Hepatocyte (in vitro differentiated cells): ENCODE results near the gene POU2AF1. TPM values are rescaled to one million over a fixed set of nuclear protein-coding genes. Genes with fewer than 3 reads are reported as not detected.

ENCODE experiments used
- DNase-seq: peaks from one replicate; pipeline ENCODE4 v3.0.0-alpha.2; 2016; ENCODE audit warnings: low spot score
- H2AFZ ChIP-seq: fragments of 200-600 bp; sonication (generic); 2 replicates; pipeline ENCODE4 v1.6.0; 2016; ENCODE audit warnings: antibody characterized with exemption, mild to moderate bottlenecking
- H3K27ac ChIP-seq: fragments of 200-600 bp; sonication (generic); 2 replicates; pipeline ENCODE4 v1.5.1; 2016; ENCODE audit warnings: mild to moderate bottlenecking
- H3K27me3 ChIP-seq: fragments of 200-600 bp; sonication (generic); 2 replicates; pipeline ENCODE4 v1.6.1; 2016
- H3K36me3 ChIP-seq: fragments of 200-600 bp; sonication (generic); replicated peaks from 2 replicates; pipeline ENCODE4 v1.5.1; 2016; ENCODE audit warnings: low read depth; ENCODE audit not compliant: insufficient read depth
- H3K4me1 ChIP-seq: fragments of 200-600 bp; sonication (generic); 2 replicates; pipeline ENCODE4 v1.5.1; 2016; ENCODE audit warnings: mild to moderate bottlenecking, moderate library complexity; ENCODE audit not compliant: insufficient read depth
- H3K4me2 ChIP-seq: fragments of 200-600 bp; sonication (generic); 2 replicates; pipeline ENCODE4 v1.6.0; 2016
- H3K4me3 ChIP-seq: fragments of 200-600 bp; sonication (generic); 2 replicates; pipeline ENCODE4 v1.5.1; 2016; ENCODE audit warnings: mild to moderate bottlenecking
- H3K79me2 ChIP-seq: fragments of 200-600 bp; sonication (generic); 2 replicates; pipeline ENCODE4 v1.6.0; 2017; ENCODE audit warnings: mild to moderate bottlenecking
- H3K9me2 ChIP-seq: fragments of 200-600 bp; sonication (generic); replicated peaks from 2 replicates; pipeline ENCODE4 v1.6.0; 2017; ENCODE audit warnings: mild to moderate bottlenecking; ENCODE audit not compliant: insufficient read depth
- H3K9me3 ChIP-seq: fragments of 200-600 bp; sonication (generic); 2 replicates; pipeline ENCODE4 v1.5.1; 2016; ENCODE audit warnings: low read depth, mild to moderate bottlenecking
- H4K20me1 ChIP-seq: fragments of 200-600 bp; sonication (generic); 2 replicates; pipeline ENCODE4 v1.6.0; 2016; ENCODE audit warnings: mild to moderate bottlenecking; ENCODE audit not compliant: insufficient read depth, poor library complexity, severe bottlenecking
- CTCF ChIP-seq: fragments of 200-600 bp; sonication (generic); IDR thresholded peaks from 2 replicates; pipeline ENCODE4 v1.5.1; 2016; ENCODE audit warnings: antibody characterized with exemption, mild to moderate bottlenecking; ENCODE audit not compliant: poor library complexity
- EZH2 ChIP-seq: fragments of 200-600 bp; sonication (generic); IDR thresholded peaks from 2 replicates; pipeline ENCODE4 v1.6.1; 2016; ENCODE audit warnings: antibody characterized with exemption, mild to moderate bottlenecking, borderline replicate concordance
- EZH2phosphoT487 ChIP-seq: fragments of 200-600 bp; sonication (generic); IDR thresholded peaks from one replicate; pipeline ENCODE4 v1.6.1; 2018; ENCODE audit warnings: antibody characterized with exemption, mild to moderate bottlenecking, low read depth, moderate library complexity; ENCODE audit not compliant: unreplicated experiment, severe bottlenecking
- WGBS: methylation state at CpG from one replicate; pipeline ENCODE4 v1.1.6; 2016; ENCODE audit warnings: low lambda C conversion rate; ENCODE audit errors: missing lambda C conversion rate; 5-methylcytosine and 5-hydroxymethylcytosine counted together
- polyA plus RNA-seq: library from polyadenylated mRNA; unstranded; fragments of >200 nt; fragmentation: Nextera tagmentation; extraction: Ambion mirVana; gene quantifications from 2 replicates; pipeline ENCODE4 v1.2.1, GENCODE V29; 2016
- total RNA-seq: library from RNA; depleted of rRNA; stranded (reverse); fragments of >200 nt; gene quantifications from 2 replicates; pipeline ENCODE4 v1.2.3, GENCODE V29; 2014

Gene POU2AF1
- total and polyA plus RNA-seq, 2 experiments from 2014 or later, result 0.06 to 0.23 TPM

- DNase-seq, result no peak
- H3K27me3 ChIP-seq, result no peaks in the 10 kb centered on the region
- WGBS, result 66% methylated on average over 8 of the region's 8 CpGs
- H3K9me2 ChIP-seq, result no peaks in the 10 kb centered on the region
- H3K4me3 ChIP-seq, result no peak overlapping the region
- H3K36me3 ChIP-seq, result no peaks in the 10 kb centered on the region
- H3K4me2 ChIP-seq, result no peak overlapping the region
- no peaks in the 10 kb centered on the region for H3K9me3 ChIP-seq
- H3K27ac ChIP-seq, result peak overlapping the region; percentile 63
- no peaks in the 10 kb centered on the region for H4K20me1 ChIP-seq
- TF ChIP-seq EZH2phosphoT487 (no peak), EZH2 (no peak), CTCF (no peak)
- peaks cover 41% of the 10 kb centered on the region for H3K4me1 ChIP-seq
- H3K79me2 ChIP-seq, result no peaks in the 10 kb centered on the region
- H2AFZ ChIP-seq, result no peak overlapping the region
Measured at GRCh38 chr11:111352935-111353710, 26.0 kb downstream of the POU2AF1 start.

GRCh38 chr11:111352231-111352746 lies 26.8 kb downstream of the POU2AF1 start:
- Histone ChIP-seq H3K4me2 (peak overlapping the region; percentile 4), H2AFZ (no peak overlapping the region), H3K4me3 (no peak overlapping the region), H3K36me3 (no peaks in the 10 kb centered on the region), H3K9me3 (no peaks in the 10 kb centered on the region), H3K27ac (peak overlapping the region; percentile 18), H3K27me3 (no peaks in the 10 kb centered on the region), H3K9me2 (no peaks in the 10 kb centered on the region), H4K20me1 (no peaks in the 10 kb centered on the region), H3K4me1 (peaks cover 41% of the 10 kb centered on the region), H3K79me2 (no peaks in the 10 kb centered on the region)
- TF ChIP-seq EZH2phosphoT487, result no peak
- TF ChIP-seq EZH2, result no peak
- TF ChIP-seq CTCF, result no peak
- DNase-seq, result no peak
- WGBS, result 95% methylated on average over 9 of the region's 9 CpGs

GRCh38 chr11:111351374-111352055 lies 27.6 kb downstream of the POU2AF1 start:
- Histone ChIP-seq H4K20me1 (no peaks in the 10 kb centered on the region), H2AFZ (no peak overlapping the region), H3K79me2 (no peaks in the 10 kb centered on the region), H3K4me3 (no peak overlapping the region), H3K4me1 (peaks cover 41% of the 10 kb centered on the region), H3K36me3 (no peaks in the 10 kb centered on the region), H3K4me2 (peak overlapping the region; percentile 4), H3K27ac (peak overlapping the region; percentile 18), H3K9me3 (no peaks in the 10 kb centered on the region), H3K27me3 (no peaks in the 10 kb centered on the region), H3K9me2 (no peaks in the 10 kb centered on the region)
- no peak for TF ChIP-seq EZH2
- no peak for TF ChIP-seq CTCF
- no peak for TF ChIP-seq EZH2phosphoT487
- WGBS, result 44% methylated on average over 10 of the region's 10 CpGs
- no peak for DNase-seq
